GM12892 (cell line): ENCODE measurements around the gene CKMT2.

Experiments used
- DNase-seq: peaks from one replicate; pipeline ENCODE4 v3.0.0; 2011; ENCODE audit not compliant: insufficient read length
- FAIRE-seq: peaks from 2 replicates; lab custom pipeline; 2011; peaks lifted over from hg19 to GRCh38; lab: Jason Lieb, UNC
- POLR2A ChIP-seq: IDR thresholded peaks from 2 replicates; pipeline ENCODE4 v1.6.1; 2011; ENCODE audit warnings: low read depth, low read length, control low read depth
- POLR2AphosphoS5 ChIP-seq: IDR thresholded peaks from 2 replicates; pipeline ENCODE4 v1.6.1; 2011; ENCODE audit warnings: low read depth, low read length, control low read depth
- TAF1 ChIP-seq: IDR thresholded peaks from 2 replicates; pipeline ENCODE4 v1.6.1; 2011; ENCODE audit warnings: low read depth, mild to moderate bottlenecking, control low read depth, low read length, borderline replicate concordance

Gene CKMT2

GRCh38 chr5:81315830-81316229 is 82.7 kb downstream of the CKMT2 start:
- TF ChIP-seq POLR2AphosphoS5, result no peak
- TF ChIP-seq TAF1, result no peak
- TF ChIP-seq POLR2A, result no peak
- DNase-seq, result no peak
- FAIRE-seq, result no peak
